Omental fat pad (tissue), 4 donors: ENCODE data around the gene TAF1L. TPM values are rescaled to one million over a fixed set of nuclear protein-coding genes. Genes with fewer than 3 reads are reported as not detected.

Experiments
- ATAC-seq: fragments of 150-250 bp; one replicate; pipeline ENCODE4 v1.9.1; 2016; ENCODE audit warnings: mild to moderate bottlenecking, moderate library complexity; ENCODE audit not compliant: low FRiP score
- DNase-seq: peaks from one replicate; pipeline ENCODE4 v3.0.0-alpha.2; 2019; ENCODE audit warnings: low spot score
- total RNA-seq, 4 donors: library from RNA; depleted of rRNA; stranded (reverse); fragments of >200 nt; gene quantifications; one replicate each; pipeline ENCODE4 v1.1.0, GENCODE V29; 2016
- TF ChIP-seq, protein P1 (sequence below), 3 donors: fragments of 450-650 bp; IDR thresholded peaks; one replicate each; pipeline ENCODE4 v1.5.1; 2016 to 2017; ENCODE audit warnings: antibody characterized with exemption in 3 of 3, mild to moderate bottlenecking in 3 of 3, moderate library complexity in 2 of 3

TAF1L gene
- total RNA-seq, 4 donors from 2014 or later, result not detected

GRCh38 chr9:32579706-32580331, 55.6 kb downstream of the TAF1L start:
- DNase-seq (peak; percentile 84), ATAC-seq (peak; percentile 41)
- TF ChIP-seq, protein P1, sequence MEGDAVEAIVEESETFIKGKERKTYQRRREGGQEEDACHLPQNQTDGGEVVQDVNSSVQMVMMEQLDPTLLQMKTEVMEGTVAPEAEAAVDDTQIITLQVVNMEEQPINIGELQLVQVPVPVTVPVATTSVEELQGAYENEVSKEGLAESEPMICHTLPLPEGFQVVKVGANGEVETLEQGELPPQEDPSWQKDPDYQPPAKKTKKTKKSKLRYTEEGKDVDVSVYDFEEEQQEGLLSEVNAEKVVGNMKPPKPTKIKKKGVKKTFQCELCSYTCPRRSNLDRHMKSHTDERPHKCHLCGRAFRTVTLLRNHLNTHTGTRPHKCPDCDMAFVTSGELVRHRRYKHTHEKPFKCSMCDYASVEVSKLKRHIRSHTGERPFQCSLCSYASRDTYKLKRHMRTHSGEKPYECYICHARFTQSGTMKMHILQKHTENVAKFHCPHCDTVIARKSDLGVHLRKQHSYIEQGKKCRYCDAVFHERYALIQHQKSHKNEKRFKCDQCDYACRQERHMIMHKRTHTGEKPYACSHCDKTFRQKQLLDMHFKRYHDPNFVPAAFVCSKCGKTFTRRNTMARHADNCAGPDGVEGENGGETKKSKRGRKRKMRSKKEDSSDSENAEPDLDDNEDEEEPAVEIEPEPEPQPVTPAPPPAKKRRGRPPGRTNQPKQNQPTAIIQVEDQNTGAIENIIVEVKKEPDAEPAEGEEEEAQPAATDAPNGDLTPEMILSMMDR (IDR thresholded peaks at IDR 0.05), result peak in 2 of 3 donors; percentile 13 to 73

Other genes starting within 250 kb of the TAF1L start
- 10 to 100 TPM in 2 of 4 donors, 1 to 10 TPM in 2; 5.8 to 29.5 (median 9.1) TPM for gene RIGI, start 109.5 kb downstream of the TAF1L start, total RNA-seq
- gene SMIM27, start 83.3 kb downstream of the TAF1L start, total RNA-seq, result 1 to 10 TPM; 3.7 to 7.3 (median 4.3) TPM
- gene TOPORS, start 83.1 kb downstream of the TAF1L start, total RNA-seq, result 10 to 100 TPM; 18.0 to 27.1 (median 24.6) TPM
- gene NDUFB6, start 62.5 kb downstream of the TAF1L start, total RNA-seq, result 10 to 100 TPM; 26.5 to 44.1 (median 37.4) TPM
- gene TMEM215, start 147.9 kb upstream of the TAF1L start, total RNA-seq, result not detected